ENCODE measurements around the gene GALNS. TPM values are rescaled to one million over a fixed set of nuclear protein-coding genes. Genes with fewer than 3 reads are reported as not detected.
"Not testable (repeated sequence)": the region's sequence is repeated elsewhere in the genome, so short reads cannot be mapped to it uniquely, and the experiment has no call there.

Gene GALNS
- total RNA-seq, 2 experiments from 2014 or later, result 50.9 to 51.8 TPM

DNA sequence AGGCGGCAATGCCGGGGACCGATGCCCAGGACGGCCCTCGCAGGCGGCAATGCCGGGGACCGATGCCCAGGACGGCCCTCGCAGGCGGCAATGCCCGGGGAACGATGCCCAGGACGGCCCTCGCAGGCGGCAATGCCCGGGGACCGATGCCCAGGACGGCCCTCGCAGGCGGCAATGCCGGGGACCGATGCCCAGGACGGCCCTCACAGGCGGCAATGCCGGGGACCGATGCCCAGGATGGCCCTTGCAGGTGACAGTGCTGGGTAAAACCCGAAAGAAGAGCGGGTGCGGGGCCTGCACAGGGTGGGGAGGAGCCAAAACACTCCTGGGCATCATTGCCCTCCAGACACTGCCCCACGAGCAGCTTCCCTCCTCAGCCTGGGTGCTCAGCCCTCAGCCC is 33.1 kb downstream of the GALNS start:
- H3K4me3 Mint-ChIP-seq; POLR2A ChIA-PET; DNase-seq; H3K4me1 Mint-ChIP-seq; H3K27ac Mint-ChIP-seq; H3K36me3 Mint-ChIP-seq; H3K27me3 Mint-ChIP-seq; H3K9me3 Mint-ChIP-seq; ATAC-seq (ENCODE audit: low read depth): not testable (repeated sequence)

DNA sequence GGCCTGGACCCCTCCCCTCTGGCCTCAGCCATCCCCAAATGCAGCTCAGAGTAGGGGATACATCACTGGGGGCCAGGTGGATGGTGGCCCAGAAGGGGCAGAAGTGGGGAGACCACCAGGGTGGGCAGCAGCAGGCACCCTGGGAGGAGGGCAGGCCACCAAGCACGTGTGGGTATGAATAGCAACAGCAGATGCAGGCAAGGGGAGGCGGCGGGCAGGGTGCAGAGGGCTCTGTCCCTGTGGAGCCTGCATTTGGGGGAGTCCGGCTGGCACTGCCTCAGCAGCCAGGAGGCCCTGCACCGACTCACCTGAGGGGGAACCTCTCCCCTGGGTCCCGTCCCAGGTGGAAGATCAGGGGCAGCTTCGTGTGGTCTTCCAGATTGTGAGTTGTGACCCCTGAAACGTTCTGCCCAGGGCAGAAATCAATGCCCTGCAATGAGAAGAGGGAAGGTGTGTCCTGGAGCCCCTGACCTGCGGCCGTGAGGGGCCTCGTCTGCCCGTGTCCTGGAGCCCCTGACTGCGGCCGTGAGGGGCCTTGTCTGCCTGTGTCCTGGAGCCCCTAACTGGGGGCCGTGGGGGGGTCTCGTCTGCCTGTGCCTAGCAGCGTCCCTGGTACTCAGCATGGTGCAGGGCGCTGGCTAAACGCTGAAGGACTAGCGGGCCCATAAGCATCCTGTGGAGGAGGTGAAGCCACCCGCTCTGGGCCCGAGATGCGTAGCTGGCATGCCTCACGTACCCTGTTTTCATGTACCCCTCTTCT is 34.3 kb downstream of the GALNS start:
- Mint-ChIP-seq H3K36me3 (peaks cover 3% of the 10 kb centered on the region), H3K27ac (no peak overlapping the region), H3K9me3 (no peaks in the 10 kb centered on the region), H3K27me3 (no peaks in the 10 kb centered on the region), H3K4me3 (no peak overlapping the region), H3K4me1 (peaks cover 1% of the 10 kb centered on the region)
- ATAC-seq (ENCODE audit: low read depth) (no peak), DNase-seq (no peak)
- POLR2A ChIA-PET, result interaction anchor here (0.5 kb wide), 1 partner anchor 11 kb away, joined by 3 read pairs; no protein-coding TSS in a partner anchor

DNA sequence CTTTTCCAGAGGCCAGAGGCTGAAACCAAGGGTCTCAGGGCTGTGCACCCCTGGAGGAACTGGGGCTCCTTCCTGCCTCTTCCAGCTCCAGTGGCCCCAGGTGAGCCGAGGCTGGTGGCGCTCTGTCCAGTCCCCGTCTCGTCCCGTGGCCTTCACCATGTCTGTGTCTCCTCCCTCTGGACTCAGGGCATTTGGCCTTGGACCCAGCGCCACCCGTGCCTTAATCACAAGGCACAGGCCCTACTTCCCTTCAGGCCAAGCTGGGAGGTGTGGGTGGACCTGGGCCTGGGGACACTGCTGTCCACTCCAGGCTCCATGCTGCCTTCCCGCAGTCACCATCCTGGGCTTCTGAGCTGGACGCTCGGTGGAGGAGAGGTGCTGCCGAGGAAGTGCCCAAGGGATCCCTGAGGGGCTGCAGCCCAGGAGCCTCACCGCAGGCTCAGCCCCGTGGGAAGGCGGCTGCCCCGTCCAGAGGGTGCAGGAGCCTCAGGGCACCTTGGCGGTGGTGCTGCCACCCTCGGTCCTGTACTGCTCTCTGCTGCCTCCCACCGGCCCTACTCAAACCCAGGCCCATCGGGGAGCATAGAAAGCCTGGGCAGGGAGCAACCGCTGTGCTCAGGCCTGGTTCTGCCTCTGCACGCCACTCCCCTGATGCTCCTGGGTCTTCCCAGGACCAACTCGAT is 35.4 kb downstream of the GALNS start:
- peaks cover 1% of the 10 kb centered on the region for H3K4me1 Mint-ChIP-seq
- no peak for DNase-seq
- H3K9me3 Mint-ChIP-seq, result no peaks in the 10 kb centered on the region
- POLR2A ChIA-PET, result interaction anchor here (1.7 kb wide), 1 partner anchor 36 kb away, joined by 4 read pairs; the partner anchor contains the start of gene TRAPPC2L
- no peaks in the 10 kb centered on the region for H3K27me3 Mint-ChIP-seq
- peaks cover 3% of the 10 kb centered on the region for H3K36me3 Mint-ChIP-seq
- ATAC-seq (ENCODE audit: low read depth), result no peak
- no peak overlapping the region for H3K27ac Mint-ChIP-seq
- no peak overlapping the region for H3K4me3 Mint-ChIP-seq

DNA sequence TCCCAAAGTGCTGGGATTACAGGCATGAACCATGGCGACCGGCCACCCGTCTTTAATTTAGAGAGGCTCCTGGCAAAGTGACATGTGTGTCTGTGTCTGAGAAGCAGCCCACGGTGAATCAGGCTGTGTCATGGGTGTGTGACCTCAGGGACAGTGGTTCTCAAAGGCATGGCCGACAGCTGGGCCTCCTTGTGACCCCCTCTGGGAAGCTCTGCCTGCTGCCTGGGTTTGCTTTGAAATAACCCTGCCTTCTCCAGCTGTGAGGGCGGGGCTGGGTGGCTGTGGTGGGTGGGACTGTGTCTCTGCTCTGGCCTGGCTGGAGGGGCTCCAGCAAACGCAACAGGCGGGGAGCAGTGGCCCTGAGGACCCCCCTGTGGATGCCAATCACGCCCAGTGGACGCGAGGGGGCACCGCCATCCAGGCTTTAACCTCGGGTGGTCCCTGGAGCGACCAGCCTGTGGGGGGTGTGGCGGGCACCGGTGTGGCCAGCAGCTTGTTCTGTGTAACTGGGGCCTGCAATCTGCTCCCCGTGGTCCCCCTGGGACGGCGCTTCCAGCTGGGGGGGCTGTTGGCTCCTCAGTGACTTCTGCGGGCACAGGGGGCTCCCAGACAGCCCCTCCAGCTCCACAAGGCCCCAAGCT is 36.2 kb downstream of the GALNS start:
- POLR2A ChIA-PET, result interaction anchor here (1.7 kb wide), 1 partner anchor 37 kb away, joined by 4 read pairs; the partner anchor contains the start of gene TRAPPC2L
- Mint-ChIP-seq H3K27me3 (no peaks in the 10 kb centered on the region), H3K4me3 (no peak overlapping the region), H3K9me3 (no peaks in the 10 kb centered on the region), H3K27ac (no peak overlapping the region), H3K4me1 (no peaks in the 10 kb centered on the region), H3K36me3 (peaks cover 3% of the 10 kb centered on the region)
- ATAC-seq (ENCODE audit: low read depth) (no peak), DNase-seq (no peak)

DNA sequence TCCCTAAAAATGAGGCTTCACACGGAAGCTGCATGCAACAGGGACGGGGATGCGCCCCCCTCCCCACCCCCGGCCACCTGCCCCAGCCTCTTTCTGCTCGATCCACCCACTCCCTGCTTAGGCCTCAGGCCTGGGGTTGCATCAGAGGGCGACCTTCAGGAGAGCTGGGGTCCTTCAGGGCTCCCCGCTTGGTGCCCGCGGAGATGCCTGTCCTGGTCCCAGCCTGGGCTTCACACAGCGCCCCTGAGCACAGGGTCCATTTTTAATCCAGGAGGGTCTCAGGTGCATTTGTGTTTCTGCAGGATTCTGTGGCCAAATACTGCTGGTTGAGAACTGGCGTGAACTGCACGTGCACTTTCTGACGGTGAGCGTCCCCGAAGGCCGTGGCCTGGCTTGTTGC is 37.6 kb downstream of the GALNS start:
- H3K27me3 Mint-ChIP-seq, result no peaks in the 10 kb centered on the region
- no peaks in the 10 kb centered on the region for H3K4me1 Mint-ChIP-seq
- no peak overlapping the region for H3K4me3 Mint-ChIP-seq
- H3K27ac Mint-ChIP-seq, result no peak overlapping the region
- ATAC-seq (ENCODE audit: low read depth) (no peak), DNase-seq (no peak)
- H3K9me3 Mint-ChIP-seq, result no peaks in the 10 kb centered on the region
- H3K36me3 Mint-ChIP-seq, result peaks cover 3% of the 10 kb centered on the region
- POLR2A ChIA-PET, result no interaction called here

DNA sequence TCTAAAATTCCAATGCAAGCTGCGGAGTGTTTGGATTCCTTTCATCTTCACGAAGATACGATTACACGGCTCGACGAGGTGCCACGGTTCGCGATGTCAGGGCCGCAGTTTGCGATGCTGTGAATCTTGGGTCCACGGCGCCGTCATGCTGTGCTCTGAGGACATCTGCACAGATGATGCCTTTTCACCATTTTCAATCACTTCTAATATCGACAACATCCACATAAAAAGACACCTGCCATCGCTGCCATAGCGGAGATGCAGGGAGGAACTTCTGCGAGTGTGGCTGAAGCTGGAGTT is 38.2 kb downstream of the GALNS start:
- no peak for DNase-seq
- no peak for ATAC-seq (ENCODE audit: low read depth)
- Mint-ChIP-seq H3K4me3 (no peak overlapping the region), H3K27me3 (no peaks in the 10 kb centered on the region), H3K9me3 (no peaks in the 10 kb centered on the region), H3K27ac (no peak overlapping the region), H3K4me1 (no peaks in the 10 kb centered on the region), H3K36me3 (peaks cover 3% of the 10 kb centered on the region)
- POLR2A ChIA-PET, result no interaction called here

DNA sequence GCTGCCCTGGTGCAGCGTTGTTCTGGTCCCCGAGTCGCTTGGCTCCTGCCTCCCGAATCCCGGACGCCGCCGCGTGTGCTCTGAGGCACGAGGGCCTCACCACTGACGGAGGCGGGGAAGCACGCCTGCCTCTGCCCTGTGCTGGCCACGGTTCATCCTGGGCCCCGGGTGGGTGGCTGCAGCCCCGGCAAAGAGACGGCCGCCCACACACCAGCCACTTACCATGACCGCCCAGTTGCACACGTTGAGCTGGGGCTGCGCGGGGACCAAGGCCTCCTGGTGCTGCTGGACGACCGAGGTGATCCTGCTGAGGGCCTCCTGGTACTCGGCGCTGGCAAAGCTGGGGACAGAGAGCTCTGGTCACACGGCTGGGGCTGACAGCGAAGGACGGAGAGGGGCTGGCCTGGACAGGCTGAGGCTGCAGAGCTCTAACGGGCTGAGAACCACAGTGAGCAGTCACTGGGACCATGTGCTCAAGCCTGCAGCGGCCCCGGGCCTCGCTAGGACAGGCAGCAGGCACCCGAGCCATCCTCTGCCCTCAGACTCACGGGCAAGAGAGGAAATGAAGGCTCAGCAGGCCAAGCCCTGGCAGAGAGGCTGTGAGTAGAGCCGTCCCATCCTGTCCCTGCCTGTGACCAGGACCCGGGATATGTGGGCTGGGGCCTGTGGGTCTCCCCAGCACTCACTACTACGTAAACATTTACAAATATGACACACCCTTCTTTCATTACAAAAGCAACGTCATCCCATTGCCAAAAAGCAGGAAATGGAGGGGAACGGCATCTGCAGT is 38.8 kb downstream of the GALNS start:
- H3K36me3 Mint-ChIP-seq, result peaks cover under 1% of the 10 kb centered on the region
- H3K27ac Mint-ChIP-seq, result no peak overlapping the region
- H3K4me1 Mint-ChIP-seq, result no peaks in the 10 kb centered on the region
- H3K27me3 Mint-ChIP-seq, result no peaks in the 10 kb centered on the region
- ATAC-seq (ENCODE audit: low read depth) (no peak), DNase-seq (no peak)
- POLR2A ChIA-PET, result no interaction called here
- H3K9me3 Mint-ChIP-seq, result no peaks in the 10 kb centered on the region
- no peak overlapping the region for H3K4me3 Mint-ChIP-seq

DNA sequence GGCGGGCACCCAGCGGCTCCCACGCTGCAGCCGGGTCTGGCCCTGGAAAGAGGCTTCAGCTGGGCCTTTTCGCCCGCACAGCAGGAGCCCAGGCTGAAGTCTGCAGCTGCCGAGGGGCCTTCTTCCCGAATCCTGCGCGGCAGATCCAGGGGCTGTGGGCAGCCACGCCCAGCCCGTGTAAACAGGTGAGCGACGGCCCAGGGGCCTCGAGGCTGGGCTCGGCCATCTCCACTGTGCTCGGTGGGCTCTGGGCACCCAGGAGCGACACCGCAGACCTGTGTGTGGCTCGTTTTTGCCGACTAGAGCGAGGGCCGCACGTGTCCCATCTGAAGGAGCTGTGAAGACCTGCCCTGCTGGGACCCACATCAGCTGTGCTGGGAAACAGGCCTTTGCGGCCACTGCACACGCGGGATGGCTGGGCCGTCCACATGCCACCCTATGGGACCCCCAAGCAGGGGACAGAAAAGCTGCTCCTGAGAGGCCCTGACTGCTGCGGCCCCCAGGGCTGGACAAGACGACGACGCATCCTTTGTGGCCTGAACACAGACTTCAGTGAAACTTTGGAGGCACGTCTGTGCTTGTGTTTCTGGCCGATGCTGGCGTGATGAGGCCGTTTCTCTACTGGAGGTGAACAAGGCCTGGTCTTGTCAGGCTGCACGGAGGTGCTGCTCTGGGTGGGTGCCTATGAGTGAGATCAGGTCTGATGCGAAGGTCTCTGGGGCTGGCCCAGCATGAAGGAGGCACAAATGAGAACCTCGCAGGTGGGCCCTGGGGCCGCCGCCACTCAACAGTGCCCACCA is 39.8 kb downstream of the GALNS start:
- Mint-ChIP-seq H3K4me3 (no peak overlapping the region), H3K4me1 (peaks cover 2% of the 10 kb centered on the region), H3K36me3 (no peaks in the 10 kb centered on the region), H3K27ac (no peak overlapping the region), H3K27me3 (no peaks in the 10 kb centered on the region), H3K9me3 (no peaks in the 10 kb centered on the region)
- no peak for ATAC-seq (ENCODE audit: low read depth)
- no peak for DNase-seq
- POLR2A ChIA-PET, result no interaction called here

DNA sequence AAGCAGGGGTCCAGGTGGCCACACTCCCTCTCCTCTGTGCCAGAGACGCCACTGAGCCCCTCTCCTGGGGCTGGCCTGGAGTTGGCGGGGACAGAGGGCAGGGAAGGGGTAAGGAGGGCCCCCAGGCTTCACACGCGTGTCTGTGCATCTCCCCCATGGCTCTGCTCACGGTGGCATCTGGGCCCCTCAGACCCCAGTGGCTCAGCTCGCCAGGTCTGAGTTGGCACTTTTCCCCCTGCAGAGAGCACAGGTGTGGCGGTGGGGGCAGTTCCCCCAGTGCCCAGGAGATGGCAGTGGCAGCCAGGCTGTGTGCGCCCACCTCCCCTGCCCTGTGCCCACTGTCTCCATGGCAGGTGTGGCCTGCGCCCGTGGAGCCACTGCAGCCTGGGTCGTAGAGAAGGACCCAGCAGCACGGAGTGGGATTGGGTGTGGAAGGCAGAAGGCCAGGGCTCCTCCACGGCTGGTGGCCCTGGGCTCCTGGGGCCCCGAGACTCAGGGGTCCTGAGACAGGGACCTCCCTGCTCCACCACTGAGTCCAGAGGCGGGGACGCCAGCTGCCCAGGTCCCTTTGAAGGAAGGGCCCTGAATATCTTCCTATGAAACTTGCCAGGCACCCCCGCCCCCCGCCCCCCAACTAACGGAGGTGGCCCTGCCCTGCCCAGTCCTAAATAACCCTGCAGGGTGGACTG is 40.7 kb downstream of the GALNS start:
- H3K4me3 Mint-ChIP-seq, result no peak overlapping the region
- POLR2A ChIA-PET, result no interaction called here
- no peak overlapping the region for H3K27ac Mint-ChIP-seq
- peaks cover 3% of the 10 kb centered on the region for H3K4me1 Mint-ChIP-seq
- H3K9me3 Mint-ChIP-seq, result no peaks in the 10 kb centered on the region
- H3K27me3 Mint-ChIP-seq, result no peaks in the 10 kb centered on the region
- no peaks in the 10 kb centered on the region for H3K36me3 Mint-ChIP-seq
- DNase-seq, result peak; percentile 76
- ATAC-seq (ENCODE audit: low read depth), result no peak

DNA sequence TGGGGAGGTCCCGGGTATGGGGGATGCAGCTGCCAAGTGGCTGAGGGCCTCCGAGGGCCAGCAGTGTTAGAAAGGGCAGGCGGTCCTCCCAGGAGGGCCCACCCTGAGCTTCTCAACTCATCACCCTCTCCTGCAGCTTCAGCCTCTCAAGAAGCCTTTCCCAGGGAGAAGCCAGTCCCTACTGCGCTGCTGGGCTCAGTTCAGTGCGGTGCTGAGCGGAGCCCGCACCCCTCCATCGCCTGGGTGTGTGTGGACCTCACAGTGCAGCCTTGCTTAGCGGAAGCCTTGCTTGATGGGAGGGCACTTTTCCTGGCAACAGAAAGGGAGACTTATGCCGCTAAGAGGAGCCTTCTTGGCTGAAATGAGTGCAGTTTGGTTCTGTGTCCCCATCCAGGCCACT is 41.5 kb downstream of the GALNS start:
- Mint-ChIP-seq H3K9me3 (no peaks in the 10 kb centered on the region), H3K27me3 (no peaks in the 10 kb centered on the region), H3K4me1 (peaks cover 5% of the 10 kb centered on the region), H3K27ac (no peak overlapping the region), H3K36me3 (no peaks in the 10 kb centered on the region), H3K4me3 (no peak overlapping the region)
- DNase-seq (no peak), ATAC-seq (ENCODE audit: low read depth) (no peak)
- POLR2A ChIA-PET, result no interaction called here

DNA sequence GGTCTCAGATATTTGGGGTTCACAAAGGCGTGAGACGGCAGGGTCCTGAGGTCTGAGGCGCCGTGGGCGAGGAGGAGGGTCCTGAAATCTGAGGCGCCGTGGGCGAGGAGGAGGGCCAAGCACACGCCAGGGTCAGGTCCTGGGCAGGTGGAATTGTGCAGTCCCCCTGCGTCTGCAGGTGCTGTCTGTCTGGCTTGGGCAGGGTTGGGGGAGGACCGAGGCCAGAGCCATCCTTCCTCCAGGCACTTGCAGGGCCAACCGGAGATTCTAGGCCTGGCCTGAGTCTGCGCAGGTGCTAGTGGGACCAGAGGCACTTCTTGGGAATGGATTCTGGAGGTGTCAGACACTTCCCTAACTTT is 42.6 kb downstream of the GALNS start:
- POLR2A ChIA-PET, result interaction anchor here (2.9 kb wide), 1 partner anchor 43 kb away, joined by 12 read pairs; the partner anchor contains the start of genes GALNS and TRAPPC2L
- H3K4me1 Mint-ChIP-seq, result peaks cover 10% of the 10 kb centered on the region
- peaks cover 2% of the 10 kb centered on the region for H3K36me3 Mint-ChIP-seq
- H3K4me3 Mint-ChIP-seq, result peak overlapping the region; percentile 20
- no peaks in the 10 kb centered on the region for H3K9me3 Mint-ChIP-seq
- H3K27ac Mint-ChIP-seq, result no peak overlapping the region
- ATAC-seq (ENCODE audit: low read depth) (no peak), DNase-seq (no peak)
- H3K27me3 Mint-ChIP-seq, result no peaks in the 10 kb centered on the region

Data from activated naive CD8-positive, alpha-beta T cell treated with anti-CD3 and anti-CD28 coated beads, Interleukin-2, amount 10 ng/mL, durations not matched to agents 7 days and 5 days (primary cell).